ENCODE measurements around the gene SNTG2. TPM values are rescaled to one million over a fixed set of nuclear protein-coding genes. Genes with fewer than 3 reads are reported as not detected.

The SNTG2 gene
- total RNA-seq, 1 experiment from 2014 or later, result 0.86 TPM

DNA sequence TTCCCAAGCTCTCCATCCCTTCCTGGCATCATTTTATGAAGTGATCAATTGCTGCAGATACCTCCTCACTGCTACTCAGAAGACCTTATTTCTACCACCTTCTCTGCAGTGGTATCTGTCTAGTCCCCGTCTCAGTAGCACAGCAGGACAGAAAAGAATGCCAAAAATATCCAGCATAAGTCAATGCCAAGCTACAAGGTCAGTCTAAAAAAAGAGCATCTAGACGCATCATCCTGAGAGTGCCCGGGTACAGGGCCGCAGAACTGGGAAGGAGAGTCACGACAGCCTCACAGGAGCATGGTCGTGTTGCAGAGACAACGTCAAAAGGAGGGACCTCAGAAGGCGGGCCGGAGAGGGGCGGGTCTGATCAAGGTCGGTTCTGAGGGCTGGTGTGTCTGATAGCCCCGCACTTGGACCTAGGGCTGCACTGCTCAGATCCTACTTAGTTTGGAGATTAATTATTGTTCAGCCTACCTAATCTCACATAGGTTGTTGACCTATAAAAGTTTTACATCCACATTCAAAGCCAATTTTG, 24.3 kb upstream of the SNTG2 start:
- DNase-seq (ENCODE audit: low spot score), result no peak

DNA sequence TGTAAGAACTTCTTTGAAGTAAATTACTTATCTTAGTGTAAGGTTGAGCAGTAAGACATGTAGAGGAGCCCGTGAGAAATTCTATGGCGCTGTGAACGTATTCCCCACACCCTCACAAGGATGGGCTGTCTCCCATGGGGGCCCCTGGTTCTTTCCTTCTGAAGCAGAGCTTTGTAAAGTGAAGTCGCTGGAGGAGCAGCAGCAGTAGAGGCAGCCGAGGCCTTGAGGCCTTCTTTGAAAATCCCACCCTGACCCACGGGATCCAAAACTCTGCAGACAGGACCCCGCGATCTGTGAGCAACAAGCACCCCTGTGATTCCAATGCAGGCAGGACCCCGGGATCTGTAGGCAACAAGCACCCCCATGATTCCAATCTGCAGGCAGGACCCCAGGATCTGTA, 23.8 kb upstream of the SNTG2 start:
- DNase-seq (ENCODE audit: low spot score), result no peak

DNA sequence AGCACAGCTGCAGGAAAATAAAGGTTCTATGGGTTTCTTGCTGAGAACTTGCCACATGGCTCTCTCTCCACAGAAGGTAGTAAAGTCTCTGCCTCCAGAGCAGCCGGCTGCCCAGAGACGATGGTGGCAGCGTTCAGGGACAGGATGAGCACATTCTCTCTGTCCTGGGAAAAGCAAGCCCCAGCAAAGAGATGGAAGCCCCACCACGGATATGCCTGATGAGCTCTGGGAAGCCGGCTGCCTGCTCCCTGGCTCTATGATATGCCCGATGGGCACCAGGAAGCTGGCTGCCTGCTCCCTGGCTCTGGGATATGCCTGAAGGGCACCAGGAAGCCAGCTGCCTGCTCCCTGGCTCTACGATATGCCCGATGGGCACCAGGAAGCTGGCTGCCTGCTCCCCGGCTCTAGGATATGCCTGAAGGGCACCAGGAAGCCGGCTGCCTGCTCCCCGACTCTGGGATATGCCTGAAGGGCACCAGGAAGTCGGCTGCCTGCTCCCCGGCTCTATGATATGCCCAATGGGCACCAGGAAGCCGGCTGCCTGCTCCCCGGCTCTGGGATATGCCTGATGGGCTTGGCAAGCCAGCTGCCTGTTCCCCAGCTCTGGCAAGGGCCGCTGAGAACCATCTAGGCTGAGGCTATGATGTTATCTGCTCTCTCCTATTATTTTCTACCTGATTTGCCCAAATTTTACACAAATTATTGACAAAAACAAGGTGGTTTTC, 21.5 kb upstream of the SNTG2 start:
- DNase-seq (ENCODE audit: low spot score), result no peak

DNA sequence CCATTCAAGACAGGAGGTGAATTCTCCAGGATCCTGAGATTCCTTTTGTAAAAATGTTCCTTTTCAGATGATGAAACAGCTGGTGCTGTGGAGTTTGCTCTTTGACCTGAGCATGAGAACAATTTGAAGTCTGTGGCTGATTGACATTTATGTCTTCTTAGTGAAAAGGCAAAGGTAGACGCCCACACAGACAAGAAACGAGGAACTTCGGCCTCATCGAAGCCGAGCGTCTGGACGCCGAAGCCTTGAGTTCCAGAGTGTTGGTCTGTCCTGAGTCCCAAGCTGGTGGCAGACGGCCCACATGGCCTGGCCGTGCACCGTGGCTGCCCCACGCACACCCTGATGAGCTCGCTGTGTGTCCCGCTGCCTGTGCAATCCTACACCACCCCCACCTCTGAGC, 20.7 kb upstream of the SNTG2 start:
- DNase-seq (ENCODE audit: low spot score), result no peak

DNA sequence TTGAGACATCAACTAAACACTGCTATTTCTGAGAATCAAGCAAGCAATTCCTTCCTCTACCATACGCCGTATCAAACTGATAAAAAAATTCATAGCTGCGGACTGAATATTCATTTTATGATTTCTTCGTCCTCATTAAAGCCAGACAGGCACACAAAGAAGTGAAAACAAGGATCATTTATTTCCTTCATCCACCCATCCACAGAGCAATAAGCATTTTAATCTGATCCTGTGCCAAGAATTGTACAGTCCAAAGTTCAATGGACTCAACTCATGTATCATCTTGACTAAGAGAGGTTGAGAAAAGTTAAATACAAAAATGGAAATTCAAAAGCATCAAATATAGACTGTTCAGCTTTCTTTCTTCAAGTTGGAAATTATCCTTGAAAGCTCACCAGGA, 19.7 kb upstream of the SNTG2 start:
- no peak for DNase-seq (ENCODE audit: low spot score)

DNA sequence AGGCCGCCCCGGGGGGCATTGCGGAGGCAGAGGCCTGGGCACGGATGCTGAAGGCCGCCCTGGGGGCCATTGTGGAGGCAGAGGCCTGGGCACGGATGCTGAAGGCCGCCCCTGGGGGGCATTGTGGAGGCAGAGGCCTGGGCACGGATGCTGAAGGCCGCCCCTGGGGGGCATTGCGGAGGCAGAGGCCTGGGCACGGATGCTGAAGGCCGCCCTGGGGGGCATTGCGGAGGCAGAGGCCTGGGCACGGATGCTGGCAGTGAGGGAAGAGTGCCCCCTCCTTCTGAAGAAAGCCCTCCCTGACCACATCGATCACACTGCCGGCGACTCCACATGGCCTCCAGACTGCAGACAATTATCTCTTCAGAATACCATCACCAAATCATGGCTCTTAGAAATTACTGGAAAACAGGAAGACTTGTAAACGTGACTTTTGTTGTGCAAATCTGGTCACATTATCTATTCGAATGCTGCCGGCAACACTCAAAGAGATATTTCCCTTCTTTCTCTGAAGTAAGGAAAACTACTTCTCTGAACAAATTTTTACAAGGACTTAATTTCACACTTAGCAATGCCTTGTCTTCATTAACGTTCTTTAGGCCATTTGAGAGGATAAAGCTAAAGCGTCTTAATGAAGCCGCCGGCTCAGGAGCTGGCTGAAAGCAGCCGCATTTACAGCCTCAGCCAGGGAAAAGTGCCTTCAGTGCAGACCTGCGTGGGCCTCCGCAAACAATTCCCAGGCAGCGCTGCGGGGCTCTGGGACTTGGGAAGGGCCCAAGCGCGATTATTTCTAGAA, 18.1 kb upstream of the SNTG2 start:
- no peak for DNase-seq (ENCODE audit: low spot score)

DNA sequence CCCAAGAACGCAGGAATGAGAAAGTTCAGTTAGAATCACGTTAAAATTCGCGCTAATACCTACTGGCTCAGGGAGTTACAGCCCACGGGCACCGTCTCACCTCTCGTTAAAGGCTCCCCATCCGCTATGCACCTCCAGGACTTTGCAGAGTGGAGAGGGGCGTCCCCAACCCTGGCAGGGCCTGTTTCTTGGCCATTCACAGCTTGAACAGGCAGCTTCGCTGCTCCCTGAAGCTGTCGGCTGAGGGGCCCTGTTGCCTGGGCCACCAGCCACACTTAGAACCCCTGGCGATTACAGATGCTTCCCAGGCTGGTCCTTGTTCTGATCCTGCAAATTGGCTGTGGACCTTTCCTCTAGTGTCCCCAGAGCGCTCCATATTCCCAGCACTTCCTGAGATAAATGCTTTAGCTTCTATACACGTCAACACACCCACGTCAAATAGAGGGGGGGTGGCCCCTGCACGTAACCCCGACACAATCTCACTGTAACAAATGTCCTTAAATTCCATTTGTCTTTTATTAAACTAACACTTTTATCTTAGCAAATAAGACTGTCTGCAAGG, 16.8 kb upstream of the SNTG2 start:
- DNase-seq (ENCODE audit: low spot score), result no peak

DNA sequence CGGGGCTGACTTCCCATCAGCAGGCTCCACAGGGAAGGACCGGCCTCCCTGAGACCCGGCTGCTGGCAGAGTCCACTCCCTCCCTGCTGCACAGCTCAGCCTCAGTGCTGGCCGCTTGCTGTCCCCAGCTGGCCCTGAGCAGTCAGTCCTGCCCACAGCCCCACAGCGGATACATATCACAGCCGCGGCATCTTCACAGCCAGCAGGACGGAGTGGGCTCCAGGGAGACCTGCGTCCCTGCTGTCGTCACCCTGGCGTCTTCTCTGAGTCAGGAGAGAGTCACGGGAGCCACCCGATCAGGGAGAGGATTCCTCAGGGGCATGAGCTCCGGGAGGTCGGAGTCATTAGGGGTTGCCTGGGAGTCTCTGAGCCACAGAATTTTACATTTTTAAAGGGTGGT, 13.1 kb upstream of the SNTG2 start:
- DNase-seq (ENCODE audit: low spot score), result no peak

DNA sequence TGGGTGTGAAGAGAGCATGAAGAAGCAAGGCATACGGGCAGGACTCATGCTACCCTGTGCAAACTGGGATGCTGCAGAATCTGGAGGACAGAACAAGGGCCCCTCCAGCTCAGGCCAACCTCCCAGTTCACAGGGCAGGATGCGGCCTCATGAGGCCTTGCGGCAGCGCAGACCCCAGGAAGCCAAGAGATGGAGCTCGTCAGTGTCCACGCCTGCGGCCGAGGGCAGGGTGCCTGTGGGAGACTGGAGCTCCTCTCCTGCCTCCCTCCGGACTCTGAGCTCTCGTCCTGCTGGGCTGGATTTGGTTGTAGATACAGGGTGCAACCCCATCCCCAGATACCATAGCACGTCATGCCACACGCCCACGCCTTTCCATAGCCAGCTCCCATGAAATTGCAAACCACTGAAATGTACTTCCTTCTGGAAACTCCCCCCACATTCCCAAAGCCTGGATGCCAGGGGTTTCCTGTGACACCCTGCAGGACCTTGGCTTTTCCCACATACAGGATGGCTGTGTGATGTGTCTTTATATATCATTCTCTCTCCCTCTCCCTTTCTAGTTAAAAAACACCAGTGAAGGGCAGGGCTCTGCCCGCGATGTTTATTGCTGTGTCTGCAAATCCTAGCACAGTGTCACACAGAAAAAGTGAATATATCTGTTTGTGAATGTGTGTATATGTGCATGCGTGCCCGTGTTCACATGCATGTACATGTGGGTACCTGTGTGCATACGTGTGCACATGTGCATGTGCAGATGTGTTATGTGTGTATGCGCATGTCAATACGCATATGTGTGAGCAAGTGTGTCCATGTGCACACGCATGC, 12.3 kb upstream of the SNTG2 start:
- DNase-seq (ENCODE audit: low spot score), result no peak

DNA sequence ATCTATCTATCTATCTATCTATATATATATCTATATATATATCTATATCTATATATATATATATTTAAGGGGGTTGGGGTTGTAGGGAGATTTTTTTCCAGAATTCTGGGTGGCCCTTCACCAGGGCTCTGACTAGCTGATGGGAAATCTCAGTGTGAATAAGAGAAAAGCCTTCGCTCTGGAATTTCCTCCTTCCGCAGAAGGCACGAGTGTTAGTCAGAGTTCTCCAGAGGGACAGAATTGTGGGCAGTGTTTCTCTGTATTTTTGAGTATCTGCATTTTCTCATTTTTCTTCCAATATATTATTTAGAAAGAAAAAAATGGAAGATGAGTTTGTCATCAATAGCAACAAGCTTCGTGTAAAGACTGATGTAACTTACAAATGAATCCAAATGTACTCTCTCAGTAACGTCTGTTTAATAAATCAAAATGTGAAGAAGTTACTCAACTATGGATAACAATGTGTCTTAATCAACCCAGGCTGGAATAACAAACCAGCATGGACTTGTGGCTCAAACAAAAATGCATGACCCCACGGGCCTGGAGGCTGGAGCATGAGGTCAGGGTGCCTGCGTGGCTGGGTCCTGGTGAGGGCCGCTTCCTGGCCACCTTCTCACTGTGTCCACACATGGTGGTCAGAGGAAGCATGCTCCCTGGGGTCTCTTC, 10.6 kb upstream of the SNTG2 start:
- DNase-seq (ENCODE audit: low spot score), result no peak

DNA sequence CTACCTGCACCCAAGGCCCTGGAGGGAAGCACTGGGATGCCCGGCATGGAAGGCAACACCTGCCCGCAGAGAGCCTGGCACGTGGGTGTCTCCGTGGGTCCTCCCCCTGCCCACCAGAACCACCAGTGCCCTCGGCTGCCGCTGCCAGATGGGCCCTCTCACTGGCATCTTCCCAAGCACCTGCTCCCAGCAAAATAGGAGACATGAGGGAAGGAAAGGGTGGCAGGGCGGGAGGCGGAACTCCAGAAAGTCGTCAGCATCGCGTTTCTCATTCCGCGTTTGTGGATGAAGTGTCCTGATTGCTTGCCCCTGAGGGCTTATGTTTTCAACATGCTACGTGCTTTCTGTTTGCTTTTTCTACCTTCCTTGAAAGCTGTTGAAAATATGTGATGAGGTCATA, 8.8 kb upstream of the SNTG2 start:
- DNase-seq (ENCODE audit: low spot score), result no peak

DNA sequence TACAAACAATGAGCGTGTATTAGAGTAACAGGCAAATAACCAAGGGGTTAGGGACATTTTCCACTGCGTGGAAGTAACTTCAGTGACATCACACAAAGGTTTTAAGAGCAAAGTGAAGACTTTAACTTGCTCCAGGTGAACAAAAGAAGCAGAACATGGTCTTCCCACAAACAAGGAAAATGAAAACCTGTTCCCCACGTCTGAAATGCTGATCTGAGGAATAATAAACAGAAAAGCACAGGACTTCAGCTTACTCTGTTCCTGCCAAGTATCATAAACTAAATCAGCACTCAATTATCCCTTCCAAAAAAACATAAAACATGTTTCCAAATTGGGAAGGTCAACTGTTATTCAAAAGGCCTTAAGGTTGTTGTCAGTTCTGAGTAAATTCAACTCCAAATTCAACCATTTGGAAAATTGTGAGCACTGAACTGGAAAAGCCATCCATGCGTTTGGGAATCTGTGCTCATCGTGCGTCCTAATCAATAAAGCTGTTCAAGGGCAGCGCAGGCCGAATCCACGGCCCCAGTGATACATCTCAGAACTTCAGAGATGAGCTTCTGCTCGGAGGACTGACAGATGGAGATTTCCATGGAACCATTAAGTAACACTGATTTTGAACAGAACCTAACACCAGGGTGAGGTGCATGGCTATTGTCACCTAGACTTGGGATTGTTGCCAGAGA, 7.7 kb upstream of the SNTG2 start:
- DNase-seq (ENCODE audit: low spot score), result no peak

DNA sequence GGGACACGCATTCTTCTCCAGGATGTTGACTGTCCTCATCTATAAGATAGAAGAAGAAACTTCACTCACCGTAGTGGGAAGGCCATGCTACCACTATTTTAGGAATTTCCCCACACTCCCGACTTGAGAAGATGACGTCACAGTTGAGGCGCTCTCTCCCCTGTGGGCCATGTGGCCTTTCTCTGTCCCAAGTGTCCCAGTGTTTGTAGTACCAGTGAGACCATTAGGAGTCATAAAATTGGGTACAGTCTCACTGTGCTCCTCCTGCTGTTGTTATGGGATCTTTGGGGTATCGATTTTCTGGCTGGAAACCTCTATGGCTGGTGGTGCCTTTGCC, 7.2 kb upstream of the SNTG2 start:
- DNase-seq (ENCODE audit: low spot score), result no peak

DNA sequence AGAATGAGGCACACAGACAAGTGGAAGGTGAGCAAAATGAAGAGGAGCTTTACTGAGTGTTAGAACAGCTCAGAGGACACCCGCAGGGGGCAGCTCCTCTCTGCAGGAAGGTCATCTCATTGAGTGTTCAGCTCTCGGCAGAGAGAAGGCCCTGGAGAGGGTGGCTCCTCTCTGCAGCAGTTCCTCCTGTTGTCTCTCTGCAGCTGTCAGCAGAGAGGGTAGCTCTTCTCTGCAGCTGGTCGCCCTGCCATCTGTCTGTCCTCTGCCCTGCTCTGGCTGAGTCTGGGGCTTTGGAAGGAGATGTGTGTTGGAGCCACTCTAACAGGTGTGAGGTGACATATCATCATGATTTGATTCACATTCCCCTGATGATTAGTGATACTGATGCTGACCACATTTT, 6.8 kb upstream of the SNTG2 start:
- no peak for DNase-seq (ENCODE audit: low spot score)

DNA sequence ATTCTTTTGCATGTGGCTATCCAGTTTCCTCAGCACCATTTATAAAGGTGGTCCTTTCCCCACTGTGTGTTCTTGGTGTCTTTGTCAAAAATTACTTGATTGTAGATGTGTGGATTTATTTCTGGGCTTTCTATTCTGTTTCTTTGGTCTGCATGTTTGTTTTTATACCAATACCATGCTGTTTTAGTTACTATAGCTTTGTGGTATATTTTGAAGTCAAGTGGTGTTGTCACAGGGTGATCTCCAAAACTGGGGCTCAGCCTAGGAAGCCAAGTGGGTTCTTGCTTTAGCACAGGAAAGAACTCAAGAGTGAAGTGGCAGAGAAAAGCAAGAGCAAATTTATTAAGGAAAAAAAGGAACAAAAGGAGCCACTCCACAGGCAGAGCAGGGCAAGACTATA, 6.0 kb upstream of the SNTG2 start:
- DNase-seq (ENCODE audit: low spot score), result no peak

DNA sequence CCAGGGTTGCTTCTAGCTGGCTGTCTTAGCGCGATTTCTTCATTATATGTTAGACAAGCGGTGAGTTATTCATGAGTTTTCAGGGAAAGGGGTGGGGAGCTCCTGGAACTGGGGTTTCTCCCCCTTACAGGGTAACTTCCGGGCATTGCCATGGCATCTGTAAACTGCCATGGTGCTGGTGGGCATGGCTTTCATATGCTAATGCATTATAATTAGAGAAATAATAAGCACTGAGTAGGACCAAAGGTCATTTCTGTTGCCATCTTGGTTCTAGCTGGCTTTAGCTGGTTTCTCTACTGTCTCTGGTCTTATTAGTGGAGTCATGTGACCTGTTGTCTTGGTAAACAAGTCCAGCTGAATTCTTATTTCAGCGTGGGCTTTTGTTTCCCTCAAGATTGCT, 5.5 kb upstream of the SNTG2 start:
- no peak for DNase-seq (ENCODE audit: low spot score)

DNA sequence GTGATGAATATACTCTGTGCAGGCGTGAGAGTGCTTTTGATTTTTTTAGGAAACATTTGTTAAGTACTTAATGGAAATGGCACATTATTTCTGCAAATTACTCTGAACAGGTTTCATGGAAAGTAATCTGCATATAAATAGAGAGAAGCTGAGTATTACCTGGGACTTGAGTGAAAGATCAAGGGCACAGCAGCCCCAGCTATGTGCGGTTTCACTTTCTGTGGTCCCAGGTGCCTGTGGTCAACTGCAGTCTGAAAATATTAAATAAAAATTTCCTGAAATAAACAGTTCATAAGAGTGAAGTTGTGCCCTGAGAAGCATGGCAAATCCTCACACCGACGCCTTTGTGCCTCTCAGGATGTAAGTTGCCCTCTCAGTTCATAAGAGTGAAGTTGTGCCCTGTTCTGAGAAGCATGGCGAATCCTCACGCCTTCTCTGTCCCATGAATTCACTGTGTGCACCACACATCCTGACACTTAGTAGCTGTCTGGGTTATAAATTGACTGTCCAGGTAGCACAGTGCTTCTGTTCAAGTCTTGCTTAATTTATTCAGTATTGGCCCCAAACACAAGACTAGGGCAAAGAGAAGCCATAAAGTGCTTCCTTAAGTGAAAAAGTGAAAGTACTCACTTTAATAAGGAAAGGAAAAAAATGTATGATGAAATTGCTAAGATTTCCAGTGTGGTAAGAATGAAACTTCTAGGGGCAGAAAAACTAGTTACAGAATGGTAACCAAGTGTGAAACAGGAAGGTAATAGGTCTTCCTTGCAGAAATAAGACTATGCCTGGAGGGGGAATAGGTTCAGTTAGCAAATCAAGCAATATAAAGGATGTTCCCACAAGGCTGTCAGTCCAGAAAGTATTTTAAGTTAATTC, 4.3 kb upstream of the SNTG2 start:
- no peak for DNase-seq (ENCODE audit: low spot score)

DNA sequence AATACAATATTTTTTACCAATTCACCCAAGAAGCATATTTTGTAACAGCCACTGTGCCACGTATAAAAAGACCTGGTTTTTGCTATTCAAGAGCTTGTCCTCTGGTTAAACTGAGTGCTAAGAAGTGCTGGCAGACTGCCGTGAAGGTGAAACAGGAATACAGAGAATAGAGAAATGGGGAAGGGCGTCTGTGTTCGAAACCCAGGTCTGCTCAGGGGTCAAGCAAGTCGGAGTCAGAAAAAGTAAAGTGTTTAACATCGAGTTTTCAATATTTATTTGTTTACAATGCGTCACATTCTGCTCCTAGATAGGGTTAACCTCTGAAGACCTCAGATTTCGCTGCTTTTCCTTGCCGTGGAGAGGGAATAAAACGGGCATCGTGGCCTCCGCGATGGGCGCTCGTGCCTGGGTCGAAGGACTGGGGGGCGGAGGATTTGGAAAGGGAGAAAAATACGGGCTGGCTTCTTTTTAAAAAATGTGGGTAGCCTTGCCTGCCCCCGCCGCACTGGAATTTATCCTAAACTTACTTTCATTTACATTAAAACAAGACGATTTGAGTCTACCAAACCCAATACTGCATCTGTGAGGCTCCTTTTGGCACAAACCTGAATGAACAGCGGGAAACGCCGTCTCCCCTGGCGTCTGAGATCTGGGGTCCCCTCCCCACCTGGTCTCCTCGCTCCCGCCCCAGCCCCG, 1.1 kb upstream of the SNTG2 start:
- no peak for DNase-seq (ENCODE audit: low spot score)

DNA sequence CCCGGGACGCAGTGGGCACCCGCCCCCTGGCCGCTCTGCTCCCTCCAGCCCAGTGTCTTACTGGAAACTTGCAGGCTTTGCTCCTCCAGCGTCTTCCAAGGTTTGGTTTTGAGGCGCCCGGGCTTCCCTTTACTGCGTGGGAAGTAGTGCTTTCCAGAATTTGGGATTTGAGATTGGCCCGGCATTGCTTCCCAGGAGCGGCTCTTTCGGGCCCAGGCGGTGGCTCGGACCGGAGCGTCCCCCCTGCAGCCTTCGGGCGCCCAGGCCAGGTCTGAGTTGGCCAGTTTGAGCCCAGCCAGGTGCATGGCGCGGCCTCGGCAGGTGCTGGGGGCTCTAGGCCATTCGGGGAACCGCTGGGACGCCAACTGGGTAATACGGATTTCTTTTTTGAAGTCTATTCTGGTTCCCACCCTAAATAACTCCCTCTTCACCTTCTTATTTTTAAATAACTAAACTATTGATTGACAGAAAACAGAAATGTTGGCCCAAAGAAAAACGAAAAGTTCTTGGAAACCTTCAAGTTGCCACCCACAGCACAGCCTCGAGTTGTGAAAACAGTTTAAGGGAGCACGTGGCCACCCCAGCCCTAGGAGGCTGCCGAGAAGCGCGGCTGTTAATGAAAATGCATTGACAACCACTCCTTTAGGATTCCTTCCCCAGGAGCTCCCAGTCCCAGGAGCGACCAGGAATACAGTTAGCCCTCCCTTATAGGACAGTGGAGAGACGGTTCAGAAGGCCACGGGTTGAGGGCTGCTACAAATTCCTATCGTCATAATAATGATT, 766 bp downstream of the SNTG2 start:
- DNase-seq (ENCODE audit: low spot score), result no peak
